Measurements from ENCODE around the gene SLC4A3.

The SLC4A3 gene

GRCh38 chr2:219691571-219691970 lies 64.1 kb downstream of the SLC4A3 start:
- Histone ChIP-seq H3K36me3 (ENCODE audit: insufficient read depth) (no peaks in the 10 kb centered on the region), H3K4me3 (IDR thresholded peaks at IDR 0.05; ENCODE audit: insufficient read depth, low read depth, low read length) (no peak overlapping the region), H3K27ac (no peak overlapping the region), H3K9ac (no peak overlapping the region), H4K20me1 (ENCODE audit: insufficient read depth) (no peaks in the 10 kb centered on the region), H2AFZ (ENCODE audit: low read depth) (no peak overlapping the region), H3K27me3 (ENCODE audit: insufficient read depth, low read depth) (no peaks in the 10 kb centered on the region), H3K4me2 (no peak overlapping the region), H3K4me1 (ENCODE audit: low read depth, poor library complexity, severe bottlenecking) (no peaks in the 10 kb centered on the region), H3K79me2 (ENCODE audit: insufficient read depth, low read depth) (no peaks in the 10 kb centered on the region)
- TF ChIP-seq CTCF (conservative IDR thresholded peaks at IDR 0.05; ENCODE audit: low read depth, low read length), result no peak

All from KMS-11 (cell line).